ENCODE results near the gene CAMTA1. TPM values are rescaled to one million over a fixed set of nuclear protein-coding genes. Genes with fewer than 3 reads are reported as not detected.

Gene CAMTA1
- total RNA-seq, 1 donor from 2014 or later, result 115 TPM

- no peak for DNase-seq
These were observed 224.7 kb downstream of the CAMTA1 start for GRCh38 chr1:7009741-7010525.

GRCh38 chr1:7010534-7011200 is 225.4 kb downstream of the CAMTA1 start:
- peak; percentile 52 for DNase-seq

GRCh38 chr1:7011826-7012225 is 226.6 kb downstream of the CAMTA1 start:
- DNase-seq, result no peak

- no peak for DNase-seq
These were observed 227.2 kb downstream of the CAMTA1 start for GRCh38 chr1:7012461-7012924.

- no peak for DNase-seq
These were observed 228.8 kb downstream of the CAMTA1 start for GRCh38 chr1:7013833-7014639.

GRCh38 chr1:7014640-7014930 is 229.3 kb downstream of the CAMTA1 start:
- DNase-seq, result no peak

- DNase-seq, result no peak
These were observed 229.8 kb downstream of the CAMTA1 start for GRCh38 chr1:7015022-7015421.

GRCh38 chr1:7018351-7018750 is 233.1 kb downstream of the CAMTA1 start:
- no peak for DNase-seq

GRCh38 chr1:7018826-7019225 is 233.6 kb downstream of the CAMTA1 start:
- DNase-seq, result no peak

GRCh38 chr1:7019510-7019909 is 234.3 kb downstream of the CAMTA1 start:
- no peak for DNase-seq

- DNase-seq, result no peak
These were observed 236.8 kb downstream of the CAMTA1 start for GRCh38 chr1:7022058-7022457.

GRCh38 chr1:7025013-7025412 is 239.8 kb downstream of the CAMTA1 start:
- no peak for DNase-seq

- DNase-seq, result no peak
These were observed 240.9 kb downstream of the CAMTA1 start for GRCh38 chr1:7026169-7026568.

- DNase-seq, result no peak
These were observed 247.7 kb downstream of the CAMTA1 start for GRCh38 chr1:7032992-7033391.

GRCh38 chr1:7036386-7036785 is 251.1 kb downstream of the CAMTA1 start:
- DNase-seq, result no peak

GRCh38 chr1:7039590-7040220 is 254.5 kb downstream of the CAMTA1 start:
- DNase-seq, result no peak

GRCh38 chr1:7040969-7041695 is 255.9 kb downstream of the CAMTA1 start:
- DNase-seq, result no peak

GRCh38 chr1:7042322-7043190 is 257.3 kb downstream of the CAMTA1 start:
- DNase-seq, result peak; percentile 34

- no peak for DNase-seq
These were observed 257.9 kb downstream of the CAMTA1 start for GRCh38 chr1:7043191-7043549.

GRCh38 chr1:7043719-7044535 is 258.7 kb downstream of the CAMTA1 start:
- no peak for DNase-seq

All from occipital lobe (tissue), 2 donors.